ENCODE measurements around the gene BNC2. TPM values are rescaled to one million over a fixed set of nuclear protein-coding genes. Genes with fewer than 3 reads are reported as not detected.

Gene BNC2
- total RNA-seq, 1 donor from 2014 or later: 2.4 TPM

DNA sequence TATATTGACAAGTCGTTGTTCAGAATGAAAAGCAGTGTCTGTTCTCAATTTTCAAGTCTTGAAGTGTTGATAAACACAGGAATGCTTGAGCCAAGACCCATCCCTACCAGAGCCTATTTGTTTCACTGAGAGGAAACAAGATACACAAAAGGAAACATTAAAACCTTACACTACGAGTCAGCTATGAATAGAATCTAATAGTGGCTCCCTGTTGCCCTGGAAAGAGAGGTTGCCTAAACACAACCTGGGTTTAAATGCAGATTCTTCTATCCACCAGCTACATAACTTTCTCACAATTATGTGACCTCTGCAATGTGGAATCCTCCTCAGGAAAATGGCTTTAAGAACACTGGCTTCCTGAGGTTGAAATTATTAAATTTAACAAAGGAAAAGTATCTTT lies 29.1 kb upstream of the BNC2 start:
- H3K27me3 ChIP-seq: no peaks in the 10 kb centered on the region
- peak overlapping the region; percentile 34 for H2AFZ ChIP-seq (replicated peaks)
- no peak overlapping the region for H3K9ac ChIP-seq
- no peak overlapping the region for H3K4me2 ChIP-seq
- Mint-ChIP-seq H3K4me1 (no peaks in the 10 kb centered on the region), H3K27me3 (ENCODE audit: insufficient read depth, low read depth) (peaks cover 2% of the 10 kb centered on the region), H3K4me3 (no peak overlapping the region), H3K36me3 (no peaks in the 10 kb centered on the region), H3K9me3 (peaks cover 3% of the 10 kb centered on the region), H3K27ac (no peak overlapping the region)
- no peaks in the 10 kb centered on the region for H3K4me1 ChIP-seq
- no peaks in the 10 kb centered on the region for H3K36me3 ChIP-seq
- H3K79me2 ChIP-seq (ENCODE audit: low read depth): no peaks in the 10 kb centered on the region
- DNase-seq (ENCODE audit: low spot score): no peak
- H3K4me3 ChIP-seq: no peak overlapping the region
- TF ChIP-seq EZH2phosphoT487 (IDR thresholded peaks at IDR 0.05): no peak
- no peaks in the 10 kb centered on the region for H3K9me3 ChIP-seq (ENCODE audit: low read depth)
- no peak overlapping the region for H3K27ac ChIP-seq
- H4K20me1 ChIP-seq (ENCODE audit: low read depth): no peaks in the 10 kb centered on the region
- no peaks in the 10 kb centered on the region for H3F3A ChIP-seq (ENCODE audit: low read depth)

- H3K9ac ChIP-seq: no peak overlapping the region
- no peak for DNase-seq (ENCODE audit: low spot score)
- TF ChIP-seq EZH2phosphoT487 (IDR thresholded peaks at IDR 0.05) (no peak), EZH2 (IDR thresholded peaks at IDR 0.05) (no peak)
- TF ChIP-seq, protein P1, sequence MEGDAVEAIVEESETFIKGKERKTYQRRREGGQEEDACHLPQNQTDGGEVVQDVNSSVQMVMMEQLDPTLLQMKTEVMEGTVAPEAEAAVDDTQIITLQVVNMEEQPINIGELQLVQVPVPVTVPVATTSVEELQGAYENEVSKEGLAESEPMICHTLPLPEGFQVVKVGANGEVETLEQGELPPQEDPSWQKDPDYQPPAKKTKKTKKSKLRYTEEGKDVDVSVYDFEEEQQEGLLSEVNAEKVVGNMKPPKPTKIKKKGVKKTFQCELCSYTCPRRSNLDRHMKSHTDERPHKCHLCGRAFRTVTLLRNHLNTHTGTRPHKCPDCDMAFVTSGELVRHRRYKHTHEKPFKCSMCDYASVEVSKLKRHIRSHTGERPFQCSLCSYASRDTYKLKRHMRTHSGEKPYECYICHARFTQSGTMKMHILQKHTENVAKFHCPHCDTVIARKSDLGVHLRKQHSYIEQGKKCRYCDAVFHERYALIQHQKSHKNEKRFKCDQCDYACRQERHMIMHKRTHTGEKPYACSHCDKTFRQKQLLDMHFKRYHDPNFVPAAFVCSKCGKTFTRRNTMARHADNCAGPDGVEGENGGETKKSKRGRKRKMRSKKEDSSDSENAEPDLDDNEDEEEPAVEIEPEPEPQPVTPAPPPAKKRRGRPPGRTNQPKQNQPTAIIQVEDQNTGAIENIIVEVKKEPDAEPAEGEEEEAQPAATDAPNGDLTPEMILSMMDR (IDR thresholded peaks at IDR 0.05): no peak
- no peaks in the 10 kb centered on the region for H3K36me3 ChIP-seq
- no peaks in the 10 kb centered on the region for H3K4me1 ChIP-seq
- Mint-ChIP-seq H3K4me1 (no peaks in the 10 kb centered on the region), H3K27me3 (ENCODE audit: insufficient read depth, low read depth) (peaks cover 2% of the 10 kb centered on the region), H3K9me3 (peaks cover 3% of the 10 kb centered on the region), H3K36me3 (no peaks in the 10 kb centered on the region), H3K4me3 (no peak overlapping the region), H3K27ac (no peak overlapping the region)
- no peak overlapping the region for H2AFZ ChIP-seq (replicated peaks)
- no peak overlapping the region for H3K4me3 ChIP-seq
- no peak overlapping the region for H3K4me2 ChIP-seq
- H3F3A ChIP-seq (ENCODE audit: low read depth): no peaks in the 10 kb centered on the region
- H3K79me2 ChIP-seq (ENCODE audit: low read depth): no peaks in the 10 kb centered on the region
- H3K27me3 ChIP-seq: no peaks in the 10 kb centered on the region
- no peak overlapping the region for H3K27ac ChIP-seq
- no peaks in the 10 kb centered on the region for H4K20me1 ChIP-seq (ENCODE audit: low read depth)
- no peaks in the 10 kb centered on the region for H3K9me3 ChIP-seq (ENCODE audit: low read depth)
Observed at GRCh38 chr9:16898464-16898863, 28.0 kb upstream of the BNC2 start.

DNA sequence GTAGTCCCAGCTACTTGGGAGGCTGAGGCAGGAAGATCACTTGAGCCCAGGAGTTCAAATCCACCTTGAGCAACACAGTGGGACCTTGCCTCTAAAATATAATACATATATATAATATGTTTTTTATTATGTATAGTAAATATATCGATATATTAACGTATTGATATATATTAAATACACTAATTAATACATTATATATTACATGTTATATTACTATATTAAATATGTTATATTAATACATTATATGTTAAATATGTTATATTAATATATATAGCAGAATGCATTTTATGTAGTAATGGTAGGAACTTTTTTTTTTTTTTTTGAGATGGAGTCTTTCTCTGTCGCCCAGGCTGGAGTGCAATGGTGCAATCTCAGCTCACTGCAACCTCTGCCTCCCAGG lies 18.1 kb upstream of the BNC2 start:
- Histone ChIP-seq H3K4me1 (no peaks in the 10 kb centered on the region), H3K36me3 (no peaks in the 10 kb centered on the region), H3K79me2 (ENCODE audit: low read depth) (no peaks in the 10 kb centered on the region), H3K27ac (no peak overlapping the region), H3K4me2 (no peak overlapping the region), H3K27me3 (no peaks in the 10 kb centered on the region), H3F3A (ENCODE audit: low read depth) (no peaks in the 10 kb centered on the region), H4K20me1 (ENCODE audit: low read depth) (no peaks in the 10 kb centered on the region), H3K4me3 (no peak overlapping the region), H2AFZ (replicated peaks) (no peak overlapping the region), H3K9ac (no peak overlapping the region), H3K9me3 (ENCODE audit: low read depth) (no peaks in the 10 kb centered on the region)
- Mint-ChIP-seq H3K27me3 (ENCODE audit: insufficient read depth, low read depth) (peaks cover 3% of the 10 kb centered on the region), H3K36me3 (no peaks in the 10 kb centered on the region), H3K9me3 (no peaks in the 10 kb centered on the region), H3K27ac (no peak overlapping the region), H3K4me1 (peaks cover 5% of the 10 kb centered on the region), H3K4me3 (no peak overlapping the region)
- TF ChIP-seq EZH2 (IDR thresholded peaks at IDR 0.05) (no peak), EZH2phosphoT487 (IDR thresholded peaks at IDR 0.05) (no peak)
- TF ChIP-seq, protein P1 (IDR thresholded peaks at IDR 0.05): no peak
- DNase-seq (ENCODE audit: low spot score): no peak

- Histone ChIP-seq H3K4me2 (no peak overlapping the region), H3K36me3 (no peaks in the 10 kb centered on the region), H3K4me1 (no peaks in the 10 kb centered on the region), H3K27ac (no peak overlapping the region), H3K9ac (no peak overlapping the region), H3K79me2 (ENCODE audit: low read depth) (no peaks in the 10 kb centered on the region), H3K27me3 (no peaks in the 10 kb centered on the region), H3K9me3 (ENCODE audit: low read depth) (no peaks in the 10 kb centered on the region), H2AFZ (replicated peaks) (no peak overlapping the region), H4K20me1 (ENCODE audit: low read depth) (no peaks in the 10 kb centered on the region), H3K4me3 (no peak overlapping the region), H3F3A (ENCODE audit: low read depth) (no peaks in the 10 kb centered on the region)
- Mint-ChIP-seq H3K9me3 (peaks cover 2% of the 10 kb centered on the region), H3K27ac (no peak overlapping the region), H3K36me3 (no peaks in the 10 kb centered on the region), H3K27me3 (ENCODE audit: insufficient read depth, low read depth) (no peaks in the 10 kb centered on the region), H3K4me1 (peaks cover 5% of the 10 kb centered on the region), H3K4me3 (no peak overlapping the region)
- TF ChIP-seq, protein P1 (IDR thresholded peaks at IDR 0.05): no peak
- TF ChIP-seq EZH2phosphoT487 (IDR thresholded peaks at IDR 0.05): no peak
- TF ChIP-seq EZH2 (IDR thresholded peaks at IDR 0.05): no peak
- no peak for DNase-seq (ENCODE audit: low spot score)
Observed at GRCh38 chr9:16885931-16886330, 15.5 kb upstream of the BNC2 start.
